Measurements from ENCODE around the gene AIMP2. TPM values are rescaled to one million over a fixed set of nuclear protein-coding genes. Genes with fewer than 3 reads are reported as not detected.

AIMP2 gene
- total and polyA plus RNA-seq, 2 donors = 21.9 to 35.6 TPM

DNA sequence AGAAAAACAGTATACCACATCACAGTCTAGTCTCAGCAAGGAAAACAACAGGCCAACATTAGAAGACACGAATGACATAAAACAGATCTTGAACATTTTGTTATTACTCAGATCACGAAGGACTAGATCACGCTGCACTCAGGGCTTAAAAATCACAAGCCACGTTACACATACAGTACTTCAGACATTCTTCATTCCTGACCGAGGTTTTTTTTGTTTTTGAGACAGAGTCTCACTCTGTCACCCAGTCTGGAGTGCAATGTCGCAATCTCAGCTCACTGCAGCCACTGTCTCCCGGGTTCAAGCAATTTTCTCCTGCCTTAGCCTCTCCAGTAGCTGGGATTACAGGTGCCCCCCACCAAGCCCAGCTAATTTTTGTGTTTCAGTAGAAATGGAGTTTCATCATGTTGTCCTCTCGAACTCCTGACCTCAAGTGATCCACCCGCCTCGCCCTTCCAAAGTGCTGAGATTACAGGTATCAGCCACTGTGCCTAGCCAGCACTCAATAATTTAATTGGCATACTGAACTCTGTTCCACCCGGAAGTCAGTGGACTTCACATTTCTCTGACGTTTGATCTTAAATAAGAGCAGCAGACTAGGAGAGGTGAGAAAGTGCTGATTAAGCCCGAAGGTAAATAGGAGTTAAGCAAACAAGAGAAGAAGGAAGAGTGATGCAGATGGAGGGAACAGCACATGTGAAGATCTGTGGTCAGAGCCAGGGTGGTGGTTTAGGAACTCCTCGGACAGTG, 3.5 kb downstream of the AIMP2 start:
- H3K4me1 ChIP-seq (ENCODE audit: insufficient read depth) = no peaks in the 10 kb centered on the region
- no peak for DNase-seq (ENCODE audit: extremely low spot score)
- no peak overlapping the region for H3K27ac ChIP-seq (ENCODE audit: low read depth)
- no peak overlapping the region for H3K4me3 ChIP-seq (ENCODE audit: low read depth, low read length)
- WGBS = 78% methylated on average over 14 of the region's 14 CpGs
- no peaks in the 10 kb centered on the region for H3K36me3 ChIP-seq (ENCODE audit: insufficient read depth)

DNA sequence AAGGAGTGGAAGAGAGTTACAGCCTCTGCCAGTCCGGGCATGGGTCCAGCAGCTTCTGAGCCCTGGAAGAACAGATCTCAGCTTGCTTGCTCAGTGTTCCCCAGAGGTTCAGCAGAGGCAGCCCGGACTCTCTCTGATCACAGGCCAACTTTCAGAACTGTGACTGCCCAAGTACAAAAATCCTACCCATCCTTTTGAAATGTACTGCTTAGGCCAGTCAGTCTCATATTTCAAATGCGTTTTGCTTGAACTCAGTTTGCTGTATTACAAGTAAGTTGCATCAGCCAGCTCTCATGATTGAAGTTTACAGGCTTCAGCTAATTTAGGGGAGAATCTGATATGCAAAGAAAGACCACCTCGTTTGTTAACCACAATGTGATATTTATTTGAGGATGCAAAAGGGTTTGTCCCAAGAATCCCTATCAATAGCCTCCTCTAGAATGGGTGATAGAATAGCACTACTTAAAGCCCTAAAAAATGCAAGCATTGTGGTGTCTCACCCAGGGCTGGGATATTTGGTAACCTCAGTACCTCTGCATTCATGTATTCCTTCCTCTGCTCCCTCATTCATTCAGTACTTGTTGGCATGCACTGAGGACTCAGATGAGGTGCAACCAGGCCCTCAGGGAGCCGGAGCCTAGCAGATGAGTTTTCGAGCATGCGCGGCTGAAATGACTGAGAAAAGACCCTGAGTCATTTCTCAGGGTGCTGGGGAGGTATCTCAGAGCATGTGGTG, 7.0 kb downstream of the AIMP2 start:
- Histone ChIP-seq H3K27ac (ENCODE audit: low read depth) (no peak overlapping the region), H3K4me3 (ENCODE audit: low read depth, low read length) (no peak overlapping the region), H3K36me3 (ENCODE audit: insufficient read depth) (peaks cover 3% of the 10 kb centered on the region), H3K4me1 (ENCODE audit: insufficient read depth) (no peaks in the 10 kb centered on the region)
- 67% methylated on average over 8 of the region's 8 CpGs for WGBS
- DNase-seq (ENCODE audit: extremely low spot score) = no peak

DNA sequence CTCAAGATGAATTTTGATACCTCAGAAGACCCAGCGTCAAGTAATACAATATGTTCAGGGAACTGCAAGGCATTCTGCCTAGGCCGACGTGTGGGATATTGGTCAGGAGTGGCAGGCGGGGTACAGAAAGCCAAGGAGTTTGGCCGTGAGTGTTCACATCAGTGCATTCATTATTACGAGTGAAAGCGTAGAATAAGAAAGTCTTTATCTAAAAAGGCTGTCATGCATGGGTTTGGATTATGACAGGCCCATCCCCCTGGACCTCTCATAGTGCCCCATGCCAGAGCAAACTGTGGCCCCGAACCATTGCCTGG, 7.5 kb downstream of the AIMP2 start:
- no peaks in the 10 kb centered on the region for H3K4me1 ChIP-seq (ENCODE audit: insufficient read depth)
- whole genome bisulfite sequencing = 94% methylated on average over 8 of the region's 8 CpGs
- no peak overlapping the region for H3K4me3 ChIP-seq (ENCODE audit: low read depth, low read length)
- no peak for DNase-seq (ENCODE audit: extremely low spot score)
- peaks cover 3% of the 10 kb centered on the region for H3K36me3 ChIP-seq (ENCODE audit: insufficient read depth)
- no peak overlapping the region for H3K27ac ChIP-seq (ENCODE audit: low read depth)

DNA sequence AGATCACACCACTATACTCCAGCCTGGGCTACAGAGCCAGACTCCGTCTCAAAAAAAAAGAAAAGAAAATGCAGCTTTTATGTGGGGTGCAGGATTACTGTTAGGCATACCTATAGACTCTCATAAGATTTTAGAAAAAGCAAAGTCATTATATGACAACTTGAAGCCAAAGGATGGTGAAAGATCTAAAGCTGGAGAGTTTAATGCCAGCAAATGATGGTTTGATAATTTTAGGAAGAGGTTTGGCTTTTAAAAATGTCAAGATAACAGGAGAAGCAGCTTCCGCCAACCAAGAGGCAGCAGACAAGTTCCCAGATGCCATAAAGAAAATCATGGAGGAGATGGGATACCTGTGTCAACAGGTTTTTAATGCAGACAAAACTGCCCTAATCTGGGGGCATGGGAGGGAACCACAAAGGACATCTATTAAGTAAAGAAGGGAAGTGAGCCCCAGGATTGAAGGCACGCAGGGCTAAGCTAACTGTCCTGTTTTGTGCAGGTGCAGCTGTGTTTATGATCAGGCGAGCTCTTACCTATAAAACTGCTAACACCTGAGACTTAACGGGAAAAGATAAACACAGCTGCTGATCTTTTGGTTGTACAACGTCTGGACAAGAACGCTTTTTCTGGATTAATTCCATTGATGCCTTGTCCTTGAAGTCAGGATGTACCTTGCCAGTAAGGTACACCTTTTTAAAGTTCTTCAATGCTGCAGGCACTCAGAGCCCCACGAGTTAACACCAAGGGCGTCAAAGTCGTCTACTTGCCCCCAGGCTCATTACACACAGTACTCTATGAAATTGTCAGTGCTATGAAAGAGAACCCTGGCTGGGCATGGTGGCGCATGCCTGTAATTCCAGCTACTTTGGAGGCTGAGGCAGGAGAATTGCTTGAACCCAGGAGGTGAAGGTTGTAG, 11.6 kb downstream of the AIMP2 start:
- no peak for DNase-seq (ENCODE audit: extremely low spot score)
- H3K4me3 ChIP-seq (ENCODE audit: low read depth, low read length) = no peak overlapping the region
- no peaks in the 10 kb centered on the region for H3K4me1 ChIP-seq (ENCODE audit: insufficient read depth)
- 70% methylated on average over 11 of the region's 11 CpGs for WGBS
- H3K27ac ChIP-seq (ENCODE audit: low read depth) = no peak overlapping the region
- peaks cover 8% of the 10 kb centered on the region for H3K36me3 ChIP-seq (ENCODE audit: insufficient read depth)

DNA sequence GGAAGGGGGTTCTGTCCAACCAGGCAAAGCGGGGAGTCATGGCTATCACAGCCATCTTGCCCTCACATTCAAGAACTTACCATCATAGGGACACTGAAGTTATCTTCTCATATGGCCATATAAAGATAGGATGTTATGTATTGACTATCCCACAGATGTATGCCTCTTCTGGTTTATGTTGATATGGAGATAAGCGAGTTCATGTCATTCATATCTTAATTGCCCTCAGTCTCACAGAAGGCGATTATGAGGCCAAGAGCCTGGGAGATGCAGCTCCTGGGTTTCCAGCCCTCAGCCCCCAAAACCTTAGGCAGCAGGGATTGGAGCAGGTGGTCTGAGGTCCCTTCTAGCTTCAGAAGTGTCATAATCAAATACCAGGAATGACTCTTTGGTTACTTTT, 13.6 kb downstream of the AIMP2 start:
- no peak overlapping the region for H3K4me3 ChIP-seq (ENCODE audit: low read depth, low read length)
- no peak overlapping the region for H3K27ac ChIP-seq (ENCODE audit: low read depth)
- 93% methylated on average over 3 of the region's 3 CpGs for WGBS
- peaks cover 8% of the 10 kb centered on the region for H3K36me3 ChIP-seq (ENCODE audit: insufficient read depth)
- H3K4me1 ChIP-seq (ENCODE audit: insufficient read depth) = no peaks in the 10 kb centered on the region
- no peak for DNase-seq (ENCODE audit: extremely low spot score)

DNA sequence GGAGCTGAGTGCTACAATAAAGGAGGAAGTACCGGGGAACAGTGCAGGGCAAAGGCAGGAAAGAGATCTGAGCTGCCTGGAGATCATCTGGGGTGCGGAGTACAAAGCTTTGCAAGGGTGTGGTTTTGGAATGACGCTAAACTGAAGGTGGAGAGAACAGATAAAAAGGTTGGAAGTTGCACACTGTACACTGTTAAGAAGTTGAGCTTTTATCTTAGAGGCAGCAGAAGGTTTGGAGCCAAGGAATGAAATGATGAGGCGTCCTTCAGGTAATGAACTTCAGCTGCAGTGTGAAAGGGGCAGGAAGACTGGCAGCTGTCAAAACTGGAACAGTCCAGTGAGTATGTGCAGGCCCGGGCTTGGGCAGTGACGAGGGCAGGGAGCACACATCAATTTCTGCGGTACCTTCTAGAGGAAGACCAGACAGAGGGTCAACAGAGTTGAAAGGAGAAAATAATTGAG, 14.9 kb downstream of the AIMP2 start:
- 92% methylated on average over 7 of the region's 7 CpGs for WGBS
- peaks cover 8% of the 10 kb centered on the region for H3K36me3 ChIP-seq (ENCODE audit: insufficient read depth)
- H3K4me1 ChIP-seq (ENCODE audit: insufficient read depth) = no peaks in the 10 kb centered on the region
- no peak overlapping the region for H3K27ac ChIP-seq (ENCODE audit: low read depth)
- no peak overlapping the region for H3K4me3 ChIP-seq (ENCODE audit: low read depth, low read length)
- DNase-seq (ENCODE audit: extremely low spot score) = no peak

DNA sequence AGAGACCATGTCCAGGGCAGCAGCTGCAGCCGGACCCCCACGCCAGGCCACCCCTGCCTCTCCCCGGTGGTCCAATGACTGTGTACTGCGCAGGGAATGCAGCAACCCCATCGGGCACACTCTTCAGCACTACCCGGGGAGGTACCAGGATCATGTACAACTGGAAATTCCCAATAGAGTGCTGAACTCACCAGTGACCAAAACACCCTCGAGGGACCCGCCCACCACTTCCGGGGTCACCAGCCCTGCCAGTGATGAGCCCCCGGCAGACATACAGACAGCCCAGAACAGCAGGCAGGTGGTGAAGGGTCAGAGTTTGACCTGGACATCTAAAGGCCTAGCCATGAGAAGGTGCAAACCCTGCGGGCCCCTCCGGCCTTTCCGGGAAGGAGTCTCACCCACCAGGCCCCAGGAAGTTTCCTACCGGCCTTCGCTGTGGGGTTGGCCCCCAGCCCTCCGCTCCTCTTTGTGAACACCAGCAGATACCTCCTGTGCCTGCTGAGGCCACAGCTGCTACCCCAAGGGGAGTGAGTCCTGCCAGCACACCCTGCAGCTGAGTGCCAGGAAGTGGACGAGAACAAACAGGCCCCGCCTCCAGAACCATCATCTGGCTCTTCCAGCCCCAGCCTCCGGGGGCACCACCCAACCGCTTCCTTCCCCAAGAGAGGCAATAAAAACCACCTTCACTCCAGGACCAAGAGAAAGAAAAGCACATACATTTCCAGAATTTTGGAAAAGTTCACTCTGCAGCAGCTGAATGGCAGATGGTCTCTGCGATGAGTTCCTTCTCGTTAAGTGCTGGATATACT, 17.1 kb downstream of the AIMP2 start:
- 82% methylated on average over 22 of the region's 22 CpGs for WGBS
- H3K4me3 ChIP-seq (ENCODE audit: low read depth, low read length) = no peak overlapping the region
- no peak for DNase-seq (ENCODE audit: extremely low spot score)
- H3K27ac ChIP-seq (ENCODE audit: low read depth) = no peak overlapping the region
- H3K36me3 ChIP-seq (ENCODE audit: insufficient read depth) = peaks cover 5% of the 10 kb centered on the region
- H3K4me1 ChIP-seq (ENCODE audit: insufficient read depth) = no peaks in the 10 kb centered on the region

DNA sequence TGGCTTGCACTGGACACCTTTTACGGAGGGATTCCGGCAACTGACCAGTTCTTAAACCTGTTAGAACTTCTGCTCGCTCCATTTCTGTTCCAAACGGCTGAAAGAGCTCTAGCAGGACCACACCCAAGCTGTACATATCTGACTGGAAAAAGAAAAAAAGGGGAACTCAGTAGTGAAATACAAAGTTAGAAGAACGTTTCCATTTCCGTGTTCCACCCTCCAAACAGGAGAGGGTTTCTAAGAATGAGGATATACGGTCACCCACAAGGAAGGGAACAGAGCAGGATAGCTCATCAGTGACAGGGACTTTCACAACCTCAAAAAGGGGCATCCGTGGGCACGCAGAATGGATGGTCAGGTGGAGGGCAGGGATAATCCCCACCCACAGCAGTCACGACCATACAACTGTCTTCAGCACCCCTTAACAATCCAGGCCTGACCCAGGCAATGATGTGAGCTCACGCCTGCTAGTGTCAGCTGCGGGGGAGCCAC, 17.8 kb downstream of the AIMP2 start:
- Histone ChIP-seq H3K27ac (ENCODE audit: low read depth) (no peak overlapping the region), H3K4me1 (ENCODE audit: insufficient read depth) (no peaks in the 10 kb centered on the region), H3K4me3 (ENCODE audit: low read depth, low read length) (no peak overlapping the region), H3K36me3 (ENCODE audit: insufficient read depth) (peaks cover 5% of the 10 kb centered on the region)
- DNase-seq (ENCODE audit: extremely low spot score) = no peak
- WGBS = 84% methylated on average over 12 of the region's 12 CpGs

DNA sequence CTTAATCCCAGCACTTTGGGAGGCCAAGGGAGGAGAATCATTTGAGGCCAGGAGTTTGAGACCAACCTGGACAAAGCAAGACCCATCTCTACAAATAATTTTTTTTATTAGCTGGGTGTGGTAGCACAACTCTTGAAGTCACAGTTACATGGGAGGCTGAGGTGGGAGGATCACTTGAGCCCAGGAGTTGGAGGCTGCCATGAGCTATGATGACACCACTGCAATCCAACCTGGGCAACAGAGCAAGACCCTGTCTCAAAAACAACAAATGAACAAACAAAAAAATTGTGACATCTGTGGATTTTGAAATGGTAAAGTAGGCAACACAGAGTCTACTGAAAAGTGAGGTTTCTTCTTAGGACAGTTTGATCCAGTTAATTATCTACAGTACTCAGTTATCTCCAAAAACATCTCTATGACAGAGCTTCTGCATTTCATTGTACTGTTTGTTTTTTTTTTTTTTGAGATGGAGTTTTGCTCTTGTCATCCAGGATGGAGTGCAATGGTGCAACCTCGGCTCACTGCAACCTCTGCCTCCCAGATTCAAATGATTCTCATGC, 18.8 kb downstream of the AIMP2 start:
- 98% methylated on average over 1 of the region's 1 CpG for WGBS
- Histone ChIP-seq H3K27ac (ENCODE audit: low read depth) (no peak overlapping the region), H3K4me3 (ENCODE audit: low read depth, low read length) (no peak overlapping the region), H3K36me3 (ENCODE audit: insufficient read depth) (peaks cover 5% of the 10 kb centered on the region), H3K4me1 (ENCODE audit: insufficient read depth) (no peaks in the 10 kb centered on the region)
- DNase-seq (ENCODE audit: extremely low spot score) = no peak

DNA sequence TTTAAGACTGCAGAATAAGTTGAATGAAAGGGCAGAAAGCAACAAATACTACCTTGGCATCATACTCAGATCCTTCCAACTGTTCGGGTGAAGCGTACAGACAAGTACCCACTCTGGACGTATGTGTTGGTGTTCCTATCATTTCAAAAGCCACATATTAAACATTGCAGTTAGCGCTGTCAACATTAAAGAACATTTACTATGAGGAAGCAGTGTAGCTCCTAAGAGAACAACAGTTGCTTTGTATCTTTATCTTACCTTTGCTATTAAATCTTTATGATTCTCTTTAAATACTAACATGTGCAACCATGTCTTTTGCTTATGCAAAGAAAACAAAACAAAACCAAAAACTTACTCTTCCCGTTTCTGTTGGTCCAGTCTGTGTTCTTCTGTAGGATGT, 19.5 kb downstream of the AIMP2 start:
- no peak overlapping the region for H3K27ac ChIP-seq (ENCODE audit: low read depth)
- DNase-seq (ENCODE audit: extremely low spot score) = no peak
- 88% methylated on average over 5 of the region's 5 CpGs for WGBS
- H3K4me3 ChIP-seq (ENCODE audit: low read depth, low read length) = no peak overlapping the region
- H3K4me1 ChIP-seq (ENCODE audit: insufficient read depth) = no peaks in the 10 kb centered on the region
- H3K36me3 ChIP-seq (ENCODE audit: insufficient read depth) = peaks cover 5% of the 10 kb centered on the region

DNA sequence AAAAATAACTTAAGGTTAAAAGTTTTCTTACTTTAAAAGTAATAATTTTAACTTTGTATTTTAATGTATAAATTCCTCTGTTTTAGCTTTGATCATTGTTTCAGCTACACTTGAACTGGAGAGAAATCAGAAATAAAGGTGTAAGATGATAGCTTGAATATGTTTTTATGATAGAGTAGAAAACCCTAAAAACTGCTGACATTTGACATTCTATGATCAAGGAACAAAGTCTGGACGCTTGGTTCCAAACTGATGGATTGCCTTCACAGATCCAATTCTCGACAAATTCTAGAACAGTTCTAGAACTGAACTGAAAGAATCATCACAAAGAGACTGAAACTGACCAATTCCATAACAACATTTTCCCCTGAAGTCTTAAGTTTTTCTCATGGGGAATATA, 21.9 kb downstream of the AIMP2 start, which contains the start of gene ANKRD61:
Gene ANKRD61 (plus strand): TSS at position 389 of the 400 bp plus-strand sequence. CDS start 0 bp downstream, at position 389.
- Histone ChIP-seq H3K27ac (ENCODE audit: low read depth) (no peak within 1 kb of the TSS), H3K36me3 (ENCODE audit: insufficient read depth) (no peaks in the 10 kb centered on the region), H3K4me3 (ENCODE audit: low read depth, low read length) (no peak within 1 kb of the TSS), H3K4me1 (ENCODE audit: insufficient read depth) (no peaks in the 10 kb centered on the region)
- WGBS = 87% methylated on average over 2 of the region's 2 CpGs
- DNase-seq (ENCODE audit: extremely low spot score) = no peak

DNA sequence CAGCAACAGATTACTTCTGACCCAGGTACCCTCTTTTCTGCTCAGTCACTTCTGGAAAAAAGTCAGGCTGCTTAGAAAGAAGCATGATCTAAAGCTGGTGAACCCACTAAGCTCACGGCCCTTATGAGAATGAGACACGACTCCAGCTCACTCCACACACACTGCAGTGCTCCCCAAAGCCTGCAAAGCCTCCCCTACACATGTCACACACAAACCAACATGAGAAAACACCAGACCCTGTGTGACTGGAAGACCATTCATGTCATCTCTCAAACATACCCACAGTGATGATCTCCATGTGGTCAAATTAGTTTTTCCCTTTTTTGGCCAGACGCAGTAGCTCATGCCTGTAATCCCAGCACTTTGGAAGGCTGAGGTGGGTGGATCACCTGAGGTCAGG, 22.5 kb downstream of the AIMP2 start:
- H3K36me3 ChIP-seq (ENCODE audit: insufficient read depth) = no peaks in the 10 kb centered on the region
- H3K4me1 ChIP-seq (ENCODE audit: insufficient read depth) = no peaks in the 10 kb centered on the region
- H3K4me3 ChIP-seq (ENCODE audit: low read depth, low read length) = no peak overlapping the region
- no peak for DNase-seq (ENCODE audit: extremely low spot score)
- H3K27ac ChIP-seq (ENCODE audit: low read depth) = no peak overlapping the region
- 82% methylated on average over 3 of the region's 3 CpGs for WGBS

Data from urinary bladder (tissue), 4 donors.